H1 (cell line): Measurements from ENCODE around the gene RMC1.

Experiments
- BACH1 ChIP-seq: IDR thresholded peaks from 2 replicates; pipeline ENCODE4 v1.6.1; 2012; ENCODE audit warnings: low read length, improper control_type of control experiment
- EZH2 ChIP-seq: fragments of 200-600 bp; sonication (generic); IDR thresholded peaks from 2 replicates; pipeline ENCODE4 v1.7.1; 2012; ENCODE audit warnings: low read depth, mild to moderate bottlenecking, moderate library complexity, low read length, inconsistent platforms; ENCODE audit not compliant: severe bottlenecking
- SIN3A ChIP-seq, 2 experiments: IDR thresholded peaks in 1 of 2; conservative IDR thresholded peaks in 1 of 2; 2 replicates each; pipeline ENCODE4 v1.6.1; 2011 to 2012; ENCODE audit warnings: low read length in 2 of 2, improper control_type of control experiment in 1 of 2, low read depth in 1 of 2, mild to moderate bottlenecking in 1 of 2
- SIX5 ChIP-seq: IDR thresholded peaks from 2 replicates; pipeline ENCODE4 v1.6.1; 2011; ENCODE audit warnings: mild to moderate bottlenecking, low read depth, low read length
- YY1 ChIP-seq: IDR thresholded peaks from 2 replicates; pipeline ENCODE4 v1.6.1; 2011; ENCODE audit warnings: low read depth, mild to moderate bottlenecking, low read length
- ZNF274 ChIP-seq: IDR thresholded peaks from 2 replicates; pipeline ENCODE4 v1.7.0; 2012; ENCODE audit warnings: low read length, borderline replicate concordance; ENCODE audit errors: extremely low read depth
- TF ChIP-seq, protein P1 (sequence below): IDR thresholded peaks from 2 replicates; pipeline ENCODE4 v1.6.1; 2012; ENCODE audit warnings: inconsistent platforms
- TF ChIP-seq, protein P2 (sequence below): IDR thresholded peaks from 2 replicates; pipeline ENCODE4 v1.6.1; 2011; ENCODE audit warnings: low read length, improper control_type of control experiment
- TF ChIP-seq, protein P3 (sequence below), 3 experiments: IDR thresholded peaks; 1 replicate in 2 of 3; 2 replicates in 1 of 3; pipeline versions ENCODE4 v1.5.1 to v1.6.1; 2011; ENCODE audit warnings: low read length in 3 of 3, mild to moderate bottlenecking in 3 of 3, inconsistent platforms in 2 of 3, low read depth in 1 of 3, moderate library complexity in 1 of 3; ENCODE audit not compliant: insufficient read depth in 1 of 3; ENCODE audit errors: control extremely low read depth in 1 of 3
- TF ChIP-seq, protein P4 (sequence below): fragments of 300-600 bp; sonication (generic); IDR thresholded peaks from 2 replicates; pipeline ENCODE4 v1.7.1; 2012; ENCODE audit warnings: low read length, moderate library complexity, mild to moderate bottlenecking, inconsistent platforms; ENCODE audit not compliant: insufficient replicate concordance

DNA sequence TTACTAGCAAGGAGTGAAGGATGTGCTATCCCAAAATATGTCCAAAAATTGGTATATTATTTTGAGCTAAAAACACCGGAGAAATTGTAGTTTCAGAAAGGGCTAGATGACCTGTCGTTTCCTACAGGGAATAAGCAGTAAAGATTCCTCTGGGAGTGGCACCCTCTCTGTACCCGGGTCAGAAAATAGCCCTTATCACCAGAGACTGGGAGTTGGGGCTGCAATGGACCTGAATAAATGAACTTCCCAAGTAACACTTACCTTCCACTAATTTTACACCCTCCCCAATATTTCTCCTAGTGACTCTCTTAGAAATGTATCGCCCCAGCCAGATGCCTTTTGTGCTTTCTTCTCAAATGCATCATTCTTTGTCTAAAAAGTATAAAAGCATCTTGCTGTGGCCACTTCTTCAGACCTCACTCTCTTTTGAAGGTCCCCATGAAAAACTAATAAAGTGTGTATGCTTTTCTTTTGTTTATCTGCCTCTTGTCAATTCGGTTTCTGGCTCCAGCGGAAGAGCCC, 734 bp upstream of the RMC1 start:
- TF ChIP-seq, protein P1, sequence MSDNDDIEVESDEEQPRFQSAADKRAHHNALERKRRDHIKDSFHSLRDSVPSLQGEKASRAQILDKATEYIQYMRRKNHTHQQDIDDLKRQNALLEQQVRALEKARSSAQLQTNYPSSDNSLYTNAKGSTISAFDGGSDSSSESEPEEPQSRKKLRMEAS = no peak
- TF ChIP-seq BACH1 (no peak), SIX5 (no peak), EZH2 (no peak), YY1 (0 out of 2 replicates have a peak, but pooled peaks have one; percentile 6), ZNF274 (no peak), SIN3A (conservative IDR thresholded peaks at IDR 0.05 in 1 of 2, IDR thresholded peaks at IDR 0.05 in 1 of 2; ENCODE audit: low read depth in 1 of 2, low read length in 2 of 2) (no peak)
- TF ChIP-seq, protein P2, sequence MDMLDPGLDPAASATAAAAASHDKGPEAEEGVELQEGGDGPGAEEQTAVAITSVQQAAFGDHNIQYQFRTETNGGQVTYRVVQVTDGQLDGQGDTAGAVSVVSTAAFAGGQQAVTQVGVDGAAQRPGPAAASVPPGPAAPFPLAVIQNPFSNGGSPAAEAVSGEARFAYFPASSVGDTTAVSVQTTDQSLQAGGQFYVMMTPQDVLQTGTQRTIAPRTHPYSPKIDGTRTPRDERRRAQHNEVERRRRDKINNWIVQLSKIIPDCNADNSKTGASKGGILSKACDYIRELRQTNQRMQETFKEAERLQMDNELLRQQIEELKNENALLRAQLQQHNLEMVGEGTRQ = no peak
- TF ChIP-seq, protein P3, sequence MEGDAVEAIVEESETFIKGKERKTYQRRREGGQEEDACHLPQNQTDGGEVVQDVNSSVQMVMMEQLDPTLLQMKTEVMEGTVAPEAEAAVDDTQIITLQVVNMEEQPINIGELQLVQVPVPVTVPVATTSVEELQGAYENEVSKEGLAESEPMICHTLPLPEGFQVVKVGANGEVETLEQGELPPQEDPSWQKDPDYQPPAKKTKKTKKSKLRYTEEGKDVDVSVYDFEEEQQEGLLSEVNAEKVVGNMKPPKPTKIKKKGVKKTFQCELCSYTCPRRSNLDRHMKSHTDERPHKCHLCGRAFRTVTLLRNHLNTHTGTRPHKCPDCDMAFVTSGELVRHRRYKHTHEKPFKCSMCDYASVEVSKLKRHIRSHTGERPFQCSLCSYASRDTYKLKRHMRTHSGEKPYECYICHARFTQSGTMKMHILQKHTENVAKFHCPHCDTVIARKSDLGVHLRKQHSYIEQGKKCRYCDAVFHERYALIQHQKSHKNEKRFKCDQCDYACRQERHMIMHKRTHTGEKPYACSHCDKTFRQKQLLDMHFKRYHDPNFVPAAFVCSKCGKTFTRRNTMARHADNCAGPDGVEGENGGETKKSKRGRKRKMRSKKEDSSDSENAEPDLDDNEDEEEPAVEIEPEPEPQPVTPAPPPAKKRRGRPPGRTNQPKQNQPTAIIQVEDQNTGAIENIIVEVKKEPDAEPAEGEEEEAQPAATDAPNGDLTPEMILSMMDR (IDR thresholded peaks at IDR 0.05; ENCODE audit: control extremely low read depth in 1 of 3, insufficient read depth in 1 of 3, low read depth in 1 of 3, low read length in 3 of 3) = no peak
- TF ChIP-seq, protein P4, sequence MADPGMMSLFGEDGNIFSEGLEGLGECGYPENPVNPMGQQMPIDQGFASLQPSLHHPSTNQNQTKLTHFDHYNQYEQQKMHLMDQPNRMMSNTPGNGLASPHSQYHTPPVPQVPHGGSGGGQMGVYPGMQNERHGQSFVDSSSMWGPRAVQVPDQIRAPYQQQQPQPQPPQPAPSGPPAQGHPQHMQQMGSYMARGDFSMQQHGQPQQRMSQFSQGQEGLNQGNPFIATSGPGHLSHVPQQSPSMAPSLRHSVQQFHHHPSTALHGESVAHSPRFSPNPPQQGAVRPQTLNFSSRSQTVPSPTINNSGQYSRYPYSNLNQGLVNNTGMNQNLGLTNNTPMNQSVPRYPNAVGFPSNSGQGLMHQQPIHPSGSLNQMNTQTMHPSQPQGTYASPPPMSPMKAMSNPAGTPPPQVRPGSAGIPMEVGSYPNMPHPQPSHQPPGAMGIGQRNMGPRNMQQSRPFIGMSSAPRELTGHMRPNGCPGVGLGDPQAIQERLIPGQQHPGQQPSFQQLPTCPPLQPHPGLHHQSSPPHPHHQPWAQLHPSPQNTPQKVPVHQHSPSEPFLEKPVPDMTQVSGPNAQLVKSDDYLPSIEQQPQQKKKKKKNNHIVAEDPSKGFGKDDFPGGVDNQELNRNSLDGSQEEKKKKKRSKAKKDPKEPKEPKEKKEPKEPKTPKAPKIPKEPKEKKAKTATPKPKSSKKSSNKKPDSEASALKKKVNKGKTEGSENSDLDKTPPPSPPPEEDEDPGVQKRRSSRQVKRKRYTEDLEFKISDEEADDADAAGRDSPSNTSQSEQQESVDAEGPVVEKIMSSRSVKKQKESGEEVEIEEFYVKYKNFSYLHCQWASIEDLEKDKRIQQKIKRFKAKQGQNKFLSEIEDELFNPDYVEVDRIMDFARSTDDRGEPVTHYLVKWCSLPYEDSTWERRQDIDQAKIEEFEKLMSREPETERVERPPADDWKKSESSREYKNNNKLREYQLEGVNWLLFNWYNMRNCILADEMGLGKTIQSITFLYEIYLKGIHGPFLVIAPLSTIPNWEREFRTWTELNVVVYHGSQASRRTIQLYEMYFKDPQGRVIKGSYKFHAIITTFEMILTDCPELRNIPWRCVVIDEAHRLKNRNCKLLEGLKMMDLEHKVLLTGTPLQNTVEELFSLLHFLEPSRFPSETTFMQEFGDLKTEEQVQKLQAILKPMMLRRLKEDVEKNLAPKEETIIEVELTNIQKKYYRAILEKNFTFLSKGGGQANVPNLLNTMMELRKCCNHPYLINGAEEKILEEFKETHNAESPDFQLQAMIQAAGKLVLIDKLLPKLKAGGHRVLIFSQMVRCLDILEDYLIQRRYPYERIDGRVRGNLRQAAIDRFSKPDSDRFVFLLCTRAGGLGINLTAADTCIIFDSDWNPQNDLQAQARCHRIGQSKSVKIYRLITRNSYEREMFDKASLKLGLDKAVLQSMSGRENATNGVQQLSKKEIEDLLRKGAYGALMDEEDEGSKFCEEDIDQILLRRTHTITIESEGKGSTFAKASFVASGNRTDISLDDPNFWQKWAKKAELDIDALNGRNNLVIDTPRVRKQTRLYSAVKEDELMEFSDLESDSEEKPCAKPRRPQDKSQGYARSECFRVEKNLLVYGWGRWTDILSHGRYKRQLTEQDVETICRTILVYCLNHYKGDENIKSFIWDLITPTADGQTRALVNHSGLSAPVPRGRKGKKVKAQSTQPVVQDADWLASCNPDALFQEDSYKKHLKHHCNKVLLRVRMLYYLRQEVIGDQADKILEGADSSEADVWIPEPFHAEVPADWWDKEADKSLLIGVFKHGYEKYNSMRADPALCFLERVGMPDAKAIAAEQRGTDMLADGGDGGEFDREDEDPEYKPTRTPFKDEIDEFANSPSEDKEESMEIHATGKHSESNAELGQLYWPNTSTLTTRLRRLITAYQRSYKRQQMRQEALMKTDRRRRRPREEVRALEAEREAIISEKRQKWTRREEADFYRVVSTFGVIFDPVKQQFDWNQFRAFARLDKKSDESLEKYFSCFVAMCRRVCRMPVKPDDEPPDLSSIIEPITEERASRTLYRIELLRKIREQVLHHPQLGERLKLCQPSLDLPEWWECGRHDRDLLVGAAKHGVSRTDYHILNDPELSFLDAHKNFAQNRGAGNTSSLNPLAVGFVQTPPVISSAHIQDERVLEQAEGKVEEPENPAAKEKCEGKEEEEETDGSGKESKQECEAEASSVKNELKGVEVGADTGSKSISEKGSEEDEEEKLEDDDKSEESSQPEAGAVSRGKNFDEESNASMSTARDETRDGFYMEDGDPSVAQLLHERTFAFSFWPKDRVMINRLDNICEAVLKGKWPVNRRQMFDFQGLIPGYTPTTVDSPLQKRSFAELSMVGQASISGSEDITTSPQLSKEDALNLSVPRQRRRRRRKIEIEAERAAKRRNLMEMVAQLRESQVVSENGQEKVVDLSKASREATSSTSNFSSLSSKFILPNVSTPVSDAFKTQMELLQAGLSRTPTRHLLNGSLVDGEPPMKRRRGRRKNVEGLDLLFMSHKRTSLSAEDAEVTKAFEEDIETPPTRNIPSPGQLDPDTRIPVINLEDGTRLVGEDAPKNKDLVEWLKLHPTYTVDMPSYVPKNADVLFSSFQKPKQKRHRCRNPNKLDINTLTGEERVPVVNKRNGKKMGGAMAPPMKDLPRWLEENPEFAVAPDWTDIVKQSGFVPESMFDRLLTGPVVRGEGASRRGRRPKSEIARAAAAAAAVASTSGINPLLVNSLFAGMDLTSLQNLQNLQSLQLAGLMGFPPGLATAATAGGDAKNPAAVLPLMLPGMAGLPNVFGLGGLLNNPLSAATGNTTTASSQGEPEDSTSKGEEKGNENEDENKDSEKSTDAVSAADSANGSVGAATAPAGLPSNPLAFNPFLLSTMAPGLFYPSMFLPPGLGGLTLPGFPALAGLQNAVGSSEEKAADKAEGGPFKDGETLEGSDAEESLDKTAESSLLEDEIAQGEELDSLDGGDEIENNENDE = no peak
